ENCODE data around the gene TNNI2.

- TF ChIP-seq CTCF (IDR thresholded peaks at IDR 0.05), result no peak
- TF ChIP-seq SIN3A (IDR thresholded peaks at IDR 0.05; ENCODE audit: borderline replicate concordance, insufficient read depth, low read depth, low read length), result no peak
- no peak for TF ChIP-seq POLR2AphosphoS5 (IDR thresholded peaks at IDR 0.05; ENCODE audit: low read depth, low read length)
- TF ChIP-seq REST (IDR thresholded peaks at IDR 0.05; ENCODE audit: insufficient read depth in 1 of 2, low read depth in 2 of 2, low read length in 1 of 2), result no peak
Measured at GRCh38 chr11:1823376-1824220, 15.2 kb upstream of the TNNI2 start.
